Endometrium (tissue), 2 donors: Measurements from ENCODE around the gene RAB36.

Experiments used
- FAIRE-seq: peaks from 2 replicates; lab custom pipeline; 2012; peaks lifted over from hg19 to GRCh38; lab: Jason Lieb, UNC
- donor health status: control.
- donor health status: control.

RAB36 gene

GRCh38 chr22:23206915-23207314 lies 61.6 kb downstream of the RAB36 start:
- no peak for FAIRE-seq

GRCh38 chr22:23207729-23208393 lies 62.6 kb downstream of the RAB36 start:
- no peak for FAIRE-seq

GRCh38 chr22:23210428-23211170 lies 65.3 kb downstream of the RAB36 start:
- FAIRE-seq, result no peak

- FAIRE-seq, result no peak
Observed at GRCh38 chr22:23211622-23212021, 66.3 kb downstream of the RAB36 start.

- FAIRE-seq, result no peak
Observed at GRCh38 chr22:23212061-23213021, 67.1 kb downstream of the RAB36 start.

GRCh38 chr22:23213022-23213555 lies 67.8 kb downstream of the RAB36 start:
- FAIRE-seq, result no peak

- FAIRE-seq, result no peak
Observed at GRCh38 chr22:23213581-23214334, 68.5 kb downstream of the RAB36 start.
